ENCODE data around the gene ISG15.

The ISG15 gene

GRCh38 chr1:1061682-1062345, 48.5 kb downstream of the ISG15 start:
- no peak for DNase-seq (ENCODE audit: low read depth)

- DNase-seq (ENCODE audit: low read depth): no peak
These were observed 49.3 kb downstream of the ISG15 start for GRCh38 chr1:1062348-1063163.

- no peak for DNase-seq (ENCODE audit: low read depth)
These were observed 50.1 kb downstream of the ISG15 start for GRCh38 chr1:1063261-1063944.

Data from activated T-helper 9 cell treated with anti-CD3 and anti-CD28 coated beads, Interleukin-2, amount 50 U/mL, for 16 hours (primary cell).